ENCODE data around the gene XYLT1. TPM values are rescaled to one million over a fixed set of nuclear protein-coding genes. Genes with fewer than 3 reads are reported as not detected.

The XYLT1 gene
- total RNA-seq, 1 experiment from 2014 or later = 12.5 TPM

GRCh38 chr16:17450291-17450690, 20.5 kb downstream of the XYLT1 start:
- DNase-seq = no peak
- TF ChIP-seq CTCF (IDR thresholded peaks at IDR 0.05; ENCODE audit: insufficient read depth in 1 of 2, low read depth in 1 of 2, low read length in 1 of 2, severe bottlenecking in 1 of 2, unreplicated experiment in 1 of 2) = no peak
- Mint-ChIP-seq H3K27ac (ENCODE audit: unreplicated experiment) (no peak overlapping the region), H3K4me3 (ENCODE audit: unreplicated experiment) (no peak overlapping the region), H3K27me3 (ENCODE audit: insufficient read depth, unreplicated experiment) (no peaks in the 10 kb centered on the region), H3K36me3 (ENCODE audit: insufficient read depth, unreplicated experiment) (peaks cover 3% of the 10 kb centered on the region), H3K4me1 (ENCODE audit: low read depth, unreplicated experiment) (no peaks in the 10 kb centered on the region), H3K9me3 (ENCODE audit: unreplicated experiment) (no peaks in the 10 kb centered on the region)
- ChIA-PET CTCF (no interaction called here), POLR2A (no interaction called here)
- no peaks in the 10 kb centered on the region for H3K27me3 ChIP-seq (replicated peaks; ENCODE audit: control insufficient read depth, insufficient read depth, low read length)
- no peaks in the 10 kb centered on the region for H3K4me1 ChIP-seq
- H3K36me3 ChIP-seq (ENCODE audit: control insufficient read depth, insufficient read depth, low read length) = no peaks in the 10 kb centered on the region
- no peaks in the 10 kb centered on the region for H3K9me3 ChIP-seq
- no peak overlapping the region for H3K4me3 ChIP-seq (ENCODE audit: low read depth, low read length)
- intact Hi-C loops (cut with micrococcal nuclease; ENCODE audit: unreplicated experiment) = no loop called here
- BruUV-seq (replicated peaks) = no TSS peak

GRCh38 chr16:17448640-17449638, 21.8 kb downstream of the XYLT1 start:
- Histone ChIP-seq H3K9me3 (no peaks in the 10 kb centered on the region), H3K4me1 (no peaks in the 10 kb centered on the region), H3K27me3 (replicated peaks; ENCODE audit: control insufficient read depth, insufficient read depth, low read length) (no peaks in the 10 kb centered on the region), H3K36me3 (ENCODE audit: control insufficient read depth, insufficient read depth, low read length) (no peaks in the 10 kb centered on the region), H3K4me3 (ENCODE audit: low read depth, low read length) (no peak overlapping the region)
- CTCF ChIA-PET = no interaction called here
- H3K36me3 Mint-ChIP-seq (ENCODE audit: insufficient read depth, unreplicated experiment) = peaks cover 4% of the 10 kb centered on the region
- H3K9me3 Mint-ChIP-seq (ENCODE audit: unreplicated experiment) = no peaks in the 10 kb centered on the region
- H3K27ac Mint-ChIP-seq (ENCODE audit: unreplicated experiment) = no peak overlapping the region
- BruUV-seq (replicated peaks) = no TSS peak
- intact Hi-C loops (cut with micrococcal nuclease; ENCODE audit: unreplicated experiment) = no loop called here
- no peak for DNase-seq
- no peak for TF ChIP-seq CTCF (IDR thresholded peaks at IDR 0.05; ENCODE audit: insufficient read depth in 1 of 2, low read depth in 1 of 2, low read length in 1 of 2, severe bottlenecking in 1 of 2, unreplicated experiment in 1 of 2)
- no peaks in the 10 kb centered on the region for H3K27me3 Mint-ChIP-seq (ENCODE audit: insufficient read depth, unreplicated experiment)
- no peak overlapping the region for H3K4me3 Mint-ChIP-seq (ENCODE audit: unreplicated experiment)
- POLR2A ChIA-PET = no interaction called here
- H3K4me1 Mint-ChIP-seq (ENCODE audit: low read depth, unreplicated experiment) = no peaks in the 10 kb centered on the region

- H3K4me3 Mint-ChIP-seq (ENCODE audit: unreplicated experiment) = no peak overlapping the region
- no peaks in the 10 kb centered on the region for H3K9me3 Mint-ChIP-seq (ENCODE audit: unreplicated experiment)
- no peak overlapping the region for H3K4me3 ChIP-seq (ENCODE audit: low read depth, low read length)
- DNase-seq = no peak
- no peak overlapping the region for H3K27ac Mint-ChIP-seq (ENCODE audit: unreplicated experiment)
- H3K36me3 ChIP-seq (ENCODE audit: control insufficient read depth, insufficient read depth, low read length) = no peaks in the 10 kb centered on the region
- no peak for TF ChIP-seq CTCF (IDR thresholded peaks at IDR 0.05; ENCODE audit: insufficient read depth in 1 of 2, low read depth in 1 of 2, low read length in 1 of 2, severe bottlenecking in 1 of 2, unreplicated experiment in 1 of 2)
- intact Hi-C loops (cut with micrococcal nuclease; ENCODE audit: unreplicated experiment) = no loop called here
- CTCF ChIA-PET = no interaction called here
- no peaks in the 10 kb centered on the region for H3K27me3 ChIP-seq (replicated peaks; ENCODE audit: control insufficient read depth, insufficient read depth, low read length)
- H3K36me3 Mint-ChIP-seq (ENCODE audit: insufficient read depth, unreplicated experiment) = peaks cover 4% of the 10 kb centered on the region
- POLR2A ChIA-PET = no interaction called here
- H3K4me1 Mint-ChIP-seq (ENCODE audit: low read depth, unreplicated experiment) = no peaks in the 10 kb centered on the region
- H3K27me3 Mint-ChIP-seq (ENCODE audit: insufficient read depth, unreplicated experiment) = no peaks in the 10 kb centered on the region
- no peaks in the 10 kb centered on the region for H3K4me1 ChIP-seq
- no peaks in the 10 kb centered on the region for H3K9me3 ChIP-seq
- no TSS peak for BruUV-seq (replicated peaks)
These were observed 23.6 kb downstream of the XYLT1 start for GRCh38 chr16:17447101-17447569.
